Liver (tissue), 9 donors: ENCODE measurements around the gene MEOX2. TPM values are rescaled to one million over a fixed set of nuclear protein-coding genes. Genes with fewer than 3 reads are reported as not detected.

Experiments used
- DNase-seq: peaks from one replicate; pipeline ENCODE4 v3.0.0-alpha.2; 2017; ENCODE audit warnings: low spot score
- H3K27ac ChIP-seq, 2 donors: one replicate each; pipeline ENCODE4 v1.7.0; 2013; ENCODE audit warnings: inconsistent platforms in 2 of 2, low read length in 2 of 2, control low read depth in 1 of 2, low read depth in 1 of 2, mild to moderate bottlenecking in 1 of 2
- H3K27me3 ChIP-seq, 4 donors: one replicate each; pipeline versions ENCODE4 v1.6.1 to v1.7.0; 2013; ENCODE audit warnings: low read length in 3 of 4, inconsistent platforms in 1 of 4, mild to moderate bottlenecking in 1 of 4, moderate library complexity in 1 of 4; ENCODE audit not compliant: control insufficient read depth in 4 of 4, insufficient read depth in 4 of 4
- H3K36me3 ChIP-seq, 4 donors: one replicate each; pipeline versions ENCODE4 v1.6.1 to v1.7.0; 2013; ENCODE audit warnings: low read length in 3 of 4, mild to moderate bottlenecking in 3 of 4, low read depth in 1 of 4, moderate library complexity in 1 of 4; ENCODE audit not compliant: control insufficient read depth in 4 of 4, insufficient read depth in 3 of 4
- H3K4me1 ChIP-seq, 4 donors: one replicate each; pipeline versions ENCODE4 v1.6.1 to v1.7.0; 2013; ENCODE audit warnings: low read length in 3 of 4, mild to moderate bottlenecking in 3 of 4, moderate library complexity in 1 of 4; ENCODE audit not compliant: control insufficient read depth in 4 of 4, insufficient read depth in 4 of 4
- H3K4me3 ChIP-seq, 3 donors: one replicate each; pipeline versions ENCODE4 v1.6.1 to v1.7.0; 2013; ENCODE audit warnings: low read length in 3 of 3, control low read depth in 1 of 3, low read depth in 1 of 3, mild to moderate bottlenecking in 1 of 3
- H3K9ac ChIP-seq, 2 donors: one replicate each; pipeline ENCODE4 v1.7.0; 2013; ENCODE audit warnings: low read length in 2 of 2, mild to moderate bottlenecking in 2 of 2, moderate library complexity in 2 of 2, control low read depth in 1 of 2, low read depth in 1 of 2
- H3K9me3 ChIP-seq, 4 donors: one replicate each; pipeline versions ENCODE4 v1.6.1 to v1.7.0; 2013; ENCODE audit warnings: low read length in 3 of 4; ENCODE audit not compliant: control insufficient read depth in 4 of 4
- EGR1 ChIP-seq, 2 donors: IDR thresholded peaks; 2 replicates each; pipeline ENCODE4 v1.6.1; 2016 to 2018; ENCODE audit warnings: antibody characterized with exemption in 2 of 2, low read depth in 2 of 2
- FOXA1 ChIP-seq: IDR thresholded peaks from 2 replicates; pipeline ENCODE4 v1.6.1; 2016; ENCODE audit warnings: antibody characterized with exemption
- FOXA2 ChIP-seq: IDR thresholded peaks from 2 replicates; pipeline ENCODE4 v1.6.1; 2016; ENCODE audit warnings: antibody characterized with exemption
- HNF4A ChIP-seq, 2 donors: conservative IDR thresholded peaks; 2 replicates each; pipeline ENCODE4 v1.6.1; 2016; ENCODE audit warnings: antibody characterized with exemption in 2 of 2, mild to moderate bottlenecking in 2 of 2
- NR2F2 ChIP-seq: IDR thresholded peaks from 2 replicates; pipeline ENCODE4 v1.6.1; 2016; ENCODE audit warnings: antibody characterized with exemption
- RAD21 ChIP-seq, 2 donors: IDR thresholded peaks; 2 replicates each; pipeline ENCODE4 v1.6.1; 2016; ENCODE audit warnings: antibody characterized with exemption in 2 of 2, mild to moderate bottlenecking in 2 of 2
- RXRA ChIP-seq, 2 donors: IDR thresholded peaks; 2 replicates each; pipeline ENCODE4 v1.6.1; 2017 to 2018; ENCODE audit warnings: antibody characterized with exemption in 2 of 2, mild to moderate bottlenecking in 1 of 2
- SP1 ChIP-seq: IDR thresholded peaks from 2 replicates; pipeline ENCODE4 v1.6.1; 2018; ENCODE audit warnings: antibody characterized with exemption, mild to moderate bottlenecking
- TAF1 ChIP-seq: conservative IDR thresholded peaks from 2 replicates; pipeline ENCODE4 v1.6.1; 2016; ENCODE audit warnings: antibody characterized with exemption, mild to moderate bottlenecking
- YY1 ChIP-seq: IDR thresholded peaks from 2 replicates; pipeline ENCODE4 v1.6.1; 2016; ENCODE audit warnings: antibody characterized with exemption, mild to moderate bottlenecking
- WGBS: extraction: QIAGEN DNeasy Blood & Tissue Kit; methylation state at CpG from one replicate; pipeline ENCODE4 v1.1.7; 2013; 5-methylcytosine and 5-hydroxymethylcytosine counted together
- polyA plus RNA-seq, 2 donors: library from polyadenylated mRNA; stranded (reverse) in 1 of 2; unstranded in 1 of 2; fragments of 200-250 nt in 1 of 2; fragments of >200 nt in 1 of 2; fragmentation: Nextera tagmentation in 1 of 2; extraction: Ambion mirVana in 1 of 2; gene quantifications; one replicate each; pipeline versions ENCODE4 v1.2.1 to v1.2.3, GENCODE V29; 2013 to 2015
- total RNA-seq, 2 donors: library from RNA; depleted of rRNA; stranded (reverse); fragments of >200 nt; gene quantifications; one replicate each; pipeline ENCODE4 v1.2.3, GENCODE V29; 2014
- TF ChIP-seq, protein P1 (sequence below): IDR thresholded peaks from 2 replicates; pipeline ENCODE4 v1.6.1; 2016; ENCODE audit warnings: antibody characterized with exemption
- TF ChIP-seq, protein P2 (sequence below): IDR thresholded peaks from 2 replicates; pipeline ENCODE4 v1.6.1; 2016; ENCODE audit warnings: antibody characterized with exemption, mild to moderate bottlenecking
- TF ChIP-seq, protein P3 (sequence below): IDR thresholded peaks from 2 replicates; pipeline ENCODE4 v1.6.1; 2016; ENCODE audit warnings: antibody characterized with exemption
- TF ChIP-seq, protein P4 (sequence below): fragments of 150-350 bp; IDR thresholded peaks from 2 replicates; pipeline ENCODE4 v1.5.1; 2017; ENCODE audit warnings: improper control_type of control experiment, low read depth, low read length; ENCODE audit not compliant: missing input control
- TF ChIP-seq, protein P5 (sequence below): IDR thresholded peaks from 2 replicates; pipeline ENCODE4 v1.6.1; 2016; ENCODE audit warnings: antibody characterized with exemption
- donor health status: healthy.
- donor health status: healthy.
- donor health status: healthy.
- donor health status: healthy.
- donor health status: healthy.

MEOX2 gene
- total and polyA plus RNA-seq, 4 donors: 0.32 to 0.70 (median 0.47) TPM

DNA sequence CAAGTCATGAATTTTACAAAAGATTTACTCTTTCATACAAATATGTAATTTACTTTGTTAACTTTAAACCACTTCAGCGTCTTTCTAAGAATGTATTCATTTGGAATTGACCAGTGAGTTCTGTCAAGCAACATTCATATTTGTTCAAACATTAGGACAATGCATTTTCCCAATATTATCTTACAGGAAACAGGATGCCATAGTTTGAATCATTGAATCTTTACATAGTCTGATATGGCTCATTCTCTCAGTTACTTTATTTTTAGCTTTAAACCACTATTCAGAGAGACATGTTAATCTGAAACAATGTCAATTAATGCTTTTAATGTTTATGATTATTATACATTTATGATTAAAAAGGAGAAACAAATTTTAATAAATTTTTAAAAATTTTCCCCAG lies 21.1 kb upstream of the MEOX2 start (continued):
- TF ChIP-seq HNF4A (conservative IDR thresholded peaks at IDR 0.05): no peak

- 95% methylated on average over 1 of the region's 1 CpG for WGBS
- TF ChIP-seq NR2F2 (no peak), FOXA1 (no peak), HNF4A (conservative IDR thresholded peaks at IDR 0.05) (no peak), FOXA2 (no peak), SP1 (no peak)
- TF ChIP-seq, protein P1, sequence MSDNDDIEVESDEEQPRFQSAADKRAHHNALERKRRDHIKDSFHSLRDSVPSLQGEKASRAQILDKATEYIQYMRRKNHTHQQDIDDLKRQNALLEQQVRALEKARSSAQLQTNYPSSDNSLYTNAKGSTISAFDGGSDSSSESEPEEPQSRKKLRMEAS: no peak
- TF ChIP-seq, protein P2, sequence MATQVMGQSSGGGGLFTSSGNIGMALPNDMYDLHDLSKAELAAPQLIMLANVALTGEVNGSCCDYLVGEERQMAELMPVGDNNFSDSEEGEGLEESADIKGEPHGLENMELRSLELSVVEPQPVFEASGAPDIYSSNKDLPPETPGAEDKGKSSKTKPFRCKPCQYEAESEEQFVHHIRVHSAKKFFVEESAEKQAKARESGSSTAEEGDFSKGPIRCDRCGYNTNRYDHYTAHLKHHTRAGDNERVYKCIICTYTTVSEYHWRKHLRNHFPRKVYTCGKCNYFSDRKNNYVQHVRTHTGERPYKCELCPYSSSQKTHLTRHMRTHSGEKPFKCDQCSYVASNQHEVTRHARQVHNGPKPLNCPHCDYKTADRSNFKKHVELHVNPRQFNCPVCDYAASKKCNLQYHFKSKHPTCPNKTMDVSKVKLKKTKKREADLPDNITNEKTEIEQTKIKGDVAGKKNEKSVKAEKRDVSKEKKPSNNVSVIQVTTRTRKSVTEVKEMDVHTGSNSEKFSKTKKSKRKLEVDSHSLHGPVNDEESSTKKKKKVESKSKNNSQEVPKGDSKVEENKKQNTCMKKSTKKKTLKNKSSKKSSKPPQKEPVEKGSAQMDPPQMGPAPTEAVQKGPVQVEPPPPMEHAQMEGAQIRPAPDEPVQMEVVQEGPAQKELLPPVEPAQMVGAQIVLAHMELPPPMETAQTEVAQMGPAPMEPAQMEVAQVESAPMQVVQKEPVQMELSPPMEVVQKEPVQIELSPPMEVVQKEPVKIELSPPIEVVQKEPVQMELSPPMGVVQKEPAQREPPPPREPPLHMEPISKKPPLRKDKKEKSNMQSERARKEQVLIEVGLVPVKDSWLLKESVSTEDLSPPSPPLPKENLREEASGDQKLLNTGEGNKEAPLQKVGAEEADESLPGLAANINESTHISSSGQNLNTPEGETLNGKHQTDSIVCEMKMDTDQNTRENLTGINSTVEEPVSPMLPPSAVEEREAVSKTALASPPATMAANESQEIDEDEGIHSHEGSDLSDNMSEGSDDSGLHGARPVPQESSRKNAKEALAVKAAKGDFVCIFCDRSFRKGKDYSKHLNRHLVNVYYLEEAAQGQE: no peak
- TF ChIP-seq, protein P3, sequence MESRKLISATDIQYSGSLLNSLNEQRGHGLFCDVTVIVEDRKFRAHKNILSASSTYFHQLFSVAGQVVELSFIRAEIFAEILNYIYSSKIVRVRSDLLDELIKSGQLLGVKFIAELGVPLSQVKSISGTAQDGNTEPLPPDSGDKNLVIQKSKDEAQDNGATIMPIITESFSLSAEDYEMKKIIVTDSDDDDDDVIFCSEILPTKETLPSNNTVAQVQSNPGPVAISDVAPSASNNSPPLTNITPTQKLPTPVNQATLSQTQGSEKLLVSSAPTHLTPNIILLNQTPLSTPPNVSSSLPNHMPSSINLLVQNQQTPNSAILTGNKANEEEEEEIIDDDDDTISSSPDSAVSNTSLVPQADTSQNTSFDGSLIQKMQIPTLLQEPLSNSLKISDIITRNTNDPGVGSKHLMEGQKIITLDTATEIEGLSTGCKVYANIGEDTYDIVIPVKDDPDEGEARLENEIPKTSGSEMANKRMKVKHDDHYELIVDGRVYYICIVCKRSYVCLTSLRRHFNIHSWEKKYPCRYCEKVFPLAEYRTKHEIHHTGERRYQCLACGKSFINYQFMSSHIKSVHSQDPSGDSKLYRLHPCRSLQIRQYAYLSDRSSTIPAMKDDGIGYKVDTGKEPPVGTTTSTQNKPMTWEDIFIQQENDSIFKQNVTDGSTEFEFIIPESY: no peak
- TF ChIP-seq, protein P4, sequence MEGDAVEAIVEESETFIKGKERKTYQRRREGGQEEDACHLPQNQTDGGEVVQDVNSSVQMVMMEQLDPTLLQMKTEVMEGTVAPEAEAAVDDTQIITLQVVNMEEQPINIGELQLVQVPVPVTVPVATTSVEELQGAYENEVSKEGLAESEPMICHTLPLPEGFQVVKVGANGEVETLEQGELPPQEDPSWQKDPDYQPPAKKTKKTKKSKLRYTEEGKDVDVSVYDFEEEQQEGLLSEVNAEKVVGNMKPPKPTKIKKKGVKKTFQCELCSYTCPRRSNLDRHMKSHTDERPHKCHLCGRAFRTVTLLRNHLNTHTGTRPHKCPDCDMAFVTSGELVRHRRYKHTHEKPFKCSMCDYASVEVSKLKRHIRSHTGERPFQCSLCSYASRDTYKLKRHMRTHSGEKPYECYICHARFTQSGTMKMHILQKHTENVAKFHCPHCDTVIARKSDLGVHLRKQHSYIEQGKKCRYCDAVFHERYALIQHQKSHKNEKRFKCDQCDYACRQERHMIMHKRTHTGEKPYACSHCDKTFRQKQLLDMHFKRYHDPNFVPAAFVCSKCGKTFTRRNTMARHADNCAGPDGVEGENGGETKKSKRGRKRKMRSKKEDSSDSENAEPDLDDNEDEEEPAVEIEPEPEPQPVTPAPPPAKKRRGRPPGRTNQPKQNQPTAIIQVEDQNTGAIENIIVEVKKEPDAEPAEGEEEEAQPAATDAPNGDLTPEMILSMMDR: no peak
- no peak for DNase-seq
Measured at GRCh38 chr7:15703732-15704131, 17.2 kb upstream of the MEOX2 start.

GRCh38 chr7:15692501-15693020 lies 6.1 kb upstream of the MEOX2 start:
- no peaks in the 10 kb centered on the region for H3K27me3 ChIP-seq
- TF ChIP-seq, protein P1: no peak
- TF ChIP-seq FOXA2 (no peak), NR2F2 (no peak), HNF4A (conservative IDR thresholded peaks at IDR 0.05) (no peak), YY1 (no peak), FOXA1 (no peak), RAD21 (IDR thresholded peaks at IDR 0.05) (no peak), EGR1 (IDR thresholded peaks at IDR 0.05; ENCODE audit: low read depth in 2 of 2) (no peak), RXRA (IDR thresholded peaks at IDR 0.05) (no peak), TAF1 (no peak)
- TF ChIP-seq, protein P2: no peak
- TF ChIP-seq, protein P5, sequence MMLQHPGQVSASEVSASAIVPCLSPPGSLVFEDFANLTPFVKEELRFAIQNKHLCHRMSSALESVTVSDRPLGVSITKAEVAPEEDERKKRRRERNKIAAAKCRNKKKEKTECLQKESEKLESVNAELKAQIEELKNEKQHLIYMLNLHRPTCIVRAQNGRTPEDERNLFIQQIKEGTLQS: no peak
- TF ChIP-seq, protein P4: no peak
- H3K4me3 ChIP-seq: no peak overlapping the region
- no peak overlapping the region for H3K27ac ChIP-seq
- H3K36me3 ChIP-seq: no peaks in the 10 kb centered on the region
- peaks cover 0 to 2% (median under 1%) of the 10 kb centered on the region in 4 donors for H3K4me1 ChIP-seq
- H3K9ac ChIP-seq: no peak overlapping the region
- H3K9me3 ChIP-seq: no peaks in the 10 kb centered on the region
- 95% methylated on average over 5 of the region's 5 CpGs for WGBS
- no peak for DNase-seq

More at GRCh38 chr7:15703732-15704131, 17.2 kb upstream of the MEOX2 start:
- Histone ChIP-seq H3K36me3 (no peaks in the 10 kb centered on the region), H3K9ac (no peak overlapping the region), H3K4me3 (no peak overlapping the region), H3K9me3 (no peaks in the 10 kb centered on the region), H3K27ac (no peak overlapping the region), H3K4me1 (no peaks in the 10 kb centered on the region), H3K27me3 (no peaks in the 10 kb centered on the region)
